Limb (tissue), 2 donors: Measurements from ENCODE around the gene TM9SF3.

Source experiments
- DNase-seq, 2 donors: peaks; one replicate each; pipeline ENCODE4 v3.0.0-alpha.2; 2016; ENCODE audit errors: extremely low spot score in 2 of 2

The TM9SF3 gene

GRCh38 chr10:96473866-96474265, 112.9 kb downstream of the TM9SF3 start:
- no peak for DNase-seq

GRCh38 chr10:96470116-96470743, 116.6 kb downstream of the TM9SF3 start:
- no peak for DNase-seq

- no peak for DNase-seq
These were observed 118.0 kb downstream of the TM9SF3 start for GRCh38 chr10:96468845-96469244.
